ENCODE results near the gene DDX50. TPM values are rescaled to one million over a fixed set of nuclear protein-coding genes. Genes with fewer than 3 reads are reported as not detected.
"Not testable (repeated sequence)": the region's sequence is repeated elsewhere in the genome, so short reads cannot be mapped to it uniquely, and the experiment has no call there.

DDX50 gene, protein sequence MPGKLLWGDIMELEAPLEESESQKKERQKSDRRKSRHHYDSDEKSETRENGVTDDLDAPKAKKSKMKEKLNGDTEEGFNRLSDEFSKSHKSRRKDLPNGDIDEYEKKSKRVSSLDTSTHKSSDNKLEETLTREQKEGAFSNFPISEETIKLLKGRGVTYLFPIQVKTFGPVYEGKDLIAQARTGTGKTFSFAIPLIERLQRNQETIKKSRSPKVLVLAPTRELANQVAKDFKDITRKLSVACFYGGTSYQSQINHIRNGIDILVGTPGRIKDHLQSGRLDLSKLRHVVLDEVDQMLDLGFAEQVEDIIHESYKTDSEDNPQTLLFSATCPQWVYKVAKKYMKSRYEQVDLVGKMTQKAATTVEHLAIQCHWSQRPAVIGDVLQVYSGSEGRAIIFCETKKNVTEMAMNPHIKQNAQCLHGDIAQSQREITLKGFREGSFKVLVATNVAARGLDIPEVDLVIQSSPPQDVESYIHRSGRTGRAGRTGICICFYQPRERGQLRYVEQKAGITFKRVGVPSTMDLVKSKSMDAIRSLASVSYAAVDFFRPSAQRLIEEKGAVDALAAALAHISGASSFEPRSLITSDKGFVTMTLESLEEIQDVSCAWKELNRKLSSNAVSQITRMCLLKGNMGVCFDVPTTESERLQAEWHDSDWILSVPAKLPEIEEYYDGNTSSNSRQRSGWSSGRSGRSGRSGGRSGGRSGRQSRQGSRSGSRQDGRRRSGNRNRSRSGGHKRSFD
- total RNA-seq = 10 to 100 TPM; 17.5 to 17.9 TPM
- long read RNA-seq, transcript DDX50-201 (15 exons, 2,538 nt) = major isoform, 12 of 18 reads
- long read RNA-seq, partial matches to known transcripts = 0 of 18 reads
- long read RNA-seq, other reads (novel, unspliced or antisense) = 6 of 18 reads

DNA sequence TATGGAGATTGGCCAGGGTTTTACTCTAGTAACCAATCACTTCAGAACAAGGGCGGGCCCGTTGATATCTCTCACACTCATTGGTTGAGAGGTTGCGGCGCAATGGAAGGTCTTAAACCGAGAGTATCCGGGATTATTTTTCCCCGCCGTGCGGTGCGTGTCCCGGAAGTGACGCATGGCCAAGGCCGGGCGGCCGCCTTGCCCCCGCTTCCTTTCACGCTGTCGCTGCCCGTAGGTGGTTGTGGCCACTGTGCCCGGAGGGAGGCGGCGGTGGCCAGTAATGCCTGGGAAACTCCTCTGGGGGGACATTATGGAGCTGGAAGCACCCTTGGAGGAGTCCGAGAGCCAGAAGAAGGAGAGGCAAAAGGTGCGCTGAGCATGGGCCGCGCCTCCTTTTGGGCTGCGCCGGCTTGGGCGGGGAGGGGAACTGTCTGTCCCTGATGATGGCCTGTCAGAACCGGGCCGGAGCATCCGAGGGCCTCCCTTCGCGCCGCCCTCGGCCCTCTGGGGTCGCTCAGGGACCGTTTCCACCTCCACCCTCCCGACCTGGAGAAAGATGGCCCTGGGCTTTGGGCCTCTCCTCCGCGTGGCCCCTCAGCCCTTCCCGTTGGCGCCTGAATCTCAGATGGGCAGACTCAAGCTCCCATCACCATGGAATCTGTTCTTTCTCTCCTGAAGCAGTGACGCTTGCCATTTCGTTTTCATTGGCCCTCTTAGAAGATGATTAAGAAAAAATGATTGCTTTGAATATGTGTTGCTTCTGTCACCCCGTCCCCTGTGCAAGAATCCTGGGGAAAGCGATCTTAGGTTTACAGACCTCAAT is at the start of gene DDX50:
TSS of gene DDX50 (plus strand) at position 211 of the 823 bp plus-strand sequence. CDS start at position 281, 70 bp downstream.
- intact Hi-C loops (cut with DNase I, micrococcal nuclease) = no loop called here
- ATAC-seq (peak; percentile 93), DNase-seq (peak; percentile 97 to 98)

GRCh38 chr10:68856352-68856751 is 44.8 kb upstream of the DDX50 start:
- intact Hi-C loops (cut with DNase I, micrococcal nuclease) = no loop called here
- no peak for DNase-seq
- no peak for ATAC-seq

GRCh38 chr10:68857005-68857404 is 44.1 kb upstream of the DDX50 start:
- intact Hi-C loops (cut with DNase I, micrococcal nuclease) = no loop called here
- ATAC-seq (no peak), DNase-seq (no peak)

DNA sequence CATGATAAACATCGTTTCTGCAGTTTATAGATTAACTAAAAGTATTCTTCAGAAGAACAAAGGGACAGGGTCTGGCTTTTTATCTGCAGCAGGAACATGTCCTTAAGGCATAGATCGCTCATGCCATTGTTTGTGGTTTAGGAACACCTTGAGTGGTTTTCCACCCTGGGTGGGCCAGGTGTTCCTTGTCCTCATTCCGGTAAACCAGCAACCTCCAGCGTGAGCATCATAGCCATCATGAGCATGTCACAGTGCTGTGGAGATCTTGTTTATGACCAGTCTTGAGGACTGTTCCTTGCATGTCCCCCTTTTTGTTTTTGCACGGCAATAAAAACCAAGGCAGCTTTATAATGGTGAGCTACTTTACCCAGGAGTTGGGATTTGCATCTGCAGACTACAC is 39.9 kb upstream of the DDX50 start:
- ATAC-seq (no peak), DNase-seq (no peak)
- intact Hi-C loops (cut with DNase I, micrococcal nuclease) = no loop called here

GRCh38 chr10:68864611-68865010 is 36.5 kb upstream of the DDX50 start:
- no peak for ATAC-seq
- intact Hi-C loops (cut with DNase I, micrococcal nuclease) = no loop called here
- DNase-seq = no peak

GRCh38 chr10:68868173-68868572 is 32.9 kb upstream of the DDX50 start:
- intact Hi-C loops (cut with DNase I, micrococcal nuclease); ATAC-seq; DNase-seq: not testable (repeated sequence)

- intact Hi-C loops (cut with DNase I, micrococcal nuclease) = no loop called here
- DNase-seq = no peak
- ATAC-seq = no peak
Measured at GRCh38 chr10:68869623-68870022, 31.5 kb upstream of the DDX50 start.

DNA sequence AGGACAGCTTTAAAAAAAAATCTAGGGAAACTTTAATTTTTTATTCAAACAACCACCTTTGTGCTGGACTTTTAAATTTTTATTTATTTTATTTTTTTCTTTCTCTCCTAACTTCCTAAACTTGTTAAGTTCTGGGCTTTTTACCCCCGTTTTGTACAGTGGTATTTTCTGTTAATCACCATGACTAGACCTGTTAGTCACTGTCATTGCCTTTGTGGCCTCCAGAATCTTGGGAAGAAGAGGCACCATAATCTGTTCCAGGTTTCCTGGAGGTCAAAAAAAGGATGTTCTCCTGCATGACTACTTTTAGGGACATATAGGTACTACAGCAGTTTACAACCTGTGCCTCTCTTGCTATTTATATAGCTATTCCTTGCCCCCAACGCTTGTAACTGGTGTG is 31.1 kb upstream of the DDX50 start:
- intact Hi-C loops (cut with DNase I, micrococcal nuclease) = no loop called here
- no peak for ATAC-seq
- DNase-seq = no peak

DNA sequence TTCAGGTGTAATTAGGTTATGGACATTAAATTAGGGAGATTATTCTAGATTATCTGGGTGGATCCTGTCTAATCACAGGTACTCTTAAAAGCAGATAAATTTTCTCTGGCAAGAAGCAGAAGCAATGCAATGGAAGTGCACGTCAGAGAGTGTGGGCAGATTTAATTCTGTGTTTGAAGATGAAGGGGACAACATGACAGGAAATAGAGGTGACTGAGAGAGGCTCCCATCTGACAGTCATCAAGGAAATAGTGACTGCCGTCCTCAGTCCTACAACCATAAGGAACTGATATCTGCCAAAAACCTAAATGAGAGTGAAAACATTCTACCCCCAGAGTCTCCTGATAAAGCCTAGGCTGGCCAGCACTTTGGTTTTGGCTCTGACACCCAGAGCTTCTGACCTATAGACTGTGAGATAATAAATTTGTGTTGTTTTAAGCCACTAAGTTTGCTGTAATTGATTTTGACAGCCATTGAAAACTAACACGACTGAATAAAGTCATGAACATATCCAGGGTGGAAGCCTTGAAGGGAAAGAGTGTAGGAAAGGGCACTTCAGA is 30.5 kb upstream of the DDX50 start:
- intact Hi-C loops (cut with DNase I, micrococcal nuclease) = no loop called here
- DNase-seq = no peak
- ATAC-seq = peak; percentile 28

GRCh38 chr10:68871105-68871711 is 29.9 kb upstream of the DDX50 start:
- intact Hi-C loops (cut with DNase I, micrococcal nuclease) = no loop called here
- peak; percentile 71 for ATAC-seq
- peak in 1 of 2 donors; percentile 22 for DNase-seq

GRCh38 chr10:68871731-68872342 is 29.3 kb upstream of the DDX50 start:
- ATAC-seq (no peak), DNase-seq (no peak)
- intact Hi-C loops (cut with DNase I, micrococcal nuclease) = no loop called here

DNA sequence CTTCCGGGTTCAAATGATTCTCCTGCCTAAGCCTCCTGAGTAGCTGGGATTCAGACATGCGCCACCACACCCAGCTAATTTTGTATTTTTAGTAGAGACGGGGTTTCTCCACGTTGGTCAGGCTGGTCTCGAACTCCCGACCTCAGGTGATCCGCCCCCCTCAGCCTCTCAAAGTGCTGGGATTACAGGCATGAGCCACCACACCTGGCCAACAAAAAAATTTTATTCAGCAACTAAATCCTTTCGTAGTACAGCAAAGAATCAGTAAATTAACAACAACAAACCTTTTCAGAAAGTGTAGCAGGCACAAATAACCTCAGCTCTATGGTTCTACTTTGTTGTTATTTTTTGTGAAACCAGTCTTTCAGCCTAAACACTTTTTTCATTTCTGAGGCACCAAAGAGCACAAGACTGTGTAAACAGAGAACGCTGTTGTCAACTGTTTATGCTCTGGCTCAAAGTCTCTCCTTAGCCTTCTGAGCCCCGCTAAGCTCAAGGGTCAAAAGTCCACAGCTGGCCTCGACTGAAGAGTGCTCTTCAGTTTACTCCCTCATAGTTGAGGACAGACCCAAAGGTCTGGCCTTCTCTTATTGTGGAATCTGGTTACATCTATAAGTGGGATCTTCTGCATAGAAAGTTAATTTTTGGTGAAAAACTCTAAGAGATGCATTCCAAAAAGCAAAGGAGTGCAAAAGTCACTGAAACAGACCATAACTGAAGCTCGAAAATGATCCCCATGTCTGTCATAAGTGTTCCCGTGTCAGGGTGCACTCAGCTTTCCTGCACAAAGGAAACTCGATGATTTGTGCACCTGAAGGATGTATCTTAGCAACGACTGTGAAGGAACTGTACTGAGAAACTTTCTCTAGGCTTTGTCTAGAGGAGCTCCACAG is 24.6 kb upstream of the DDX50 start:
- intact Hi-C loops (cut with DNase I, micrococcal nuclease) = no loop called here
- ATAC-seq (peak; percentile 85), DNase-seq (peak; percentile 49 to 57)

DNA sequence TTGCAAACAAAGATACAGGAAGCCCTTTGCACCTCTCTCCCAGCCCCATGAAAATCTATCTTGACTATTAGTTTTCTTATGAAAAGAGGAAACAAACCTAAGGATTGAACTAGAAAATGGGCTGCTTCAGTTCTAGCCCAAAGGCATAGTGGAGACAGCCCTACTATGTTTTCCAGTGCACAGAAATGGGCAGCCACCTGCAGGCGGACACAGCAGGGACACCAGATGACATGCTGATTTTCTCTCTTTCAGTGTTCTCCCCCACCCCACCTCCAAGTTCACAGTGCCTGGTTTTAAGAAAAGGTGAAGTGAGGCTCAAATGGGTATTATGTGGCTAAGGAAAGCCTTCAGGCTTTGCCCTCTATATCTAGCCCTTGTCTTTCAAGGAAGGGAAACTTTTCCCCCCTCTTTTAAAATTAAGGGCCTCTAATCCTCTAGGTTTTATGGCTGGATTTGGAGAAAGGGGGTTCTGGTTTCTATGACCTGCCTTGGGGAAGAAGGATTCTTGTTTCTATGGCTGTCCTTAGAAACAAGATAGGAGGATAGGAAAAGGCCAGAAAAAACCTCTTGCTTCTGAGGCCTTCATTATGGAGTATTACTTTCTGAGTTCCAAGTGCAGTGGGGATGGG is 23.5 kb upstream of the DDX50 start:
- ATAC-seq (no peak), DNase-seq (no peak)
- intact Hi-C loops (cut with DNase I, micrococcal nuclease) = no loop called here

DNA sequence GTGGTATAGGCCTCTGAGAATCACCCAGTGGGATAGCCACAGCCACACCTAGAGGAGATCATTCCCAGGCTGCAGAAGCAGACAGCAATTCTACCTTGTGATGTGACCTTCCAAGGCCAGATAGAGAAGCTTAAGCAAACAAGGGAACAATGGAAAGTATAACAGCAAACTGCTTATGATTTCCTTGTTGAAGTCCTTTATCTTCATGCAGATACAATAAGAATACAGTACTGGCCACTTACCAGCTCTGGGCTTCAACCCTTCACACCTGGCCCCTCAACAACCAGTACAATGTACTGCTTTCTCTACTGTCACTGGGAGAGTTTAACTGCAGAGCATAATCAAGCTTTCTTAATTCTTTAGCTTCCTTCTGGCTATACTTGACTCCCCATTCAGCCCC is 22.6 kb upstream of the DDX50 start:
- intact Hi-C loops (cut with DNase I, micrococcal nuclease) = no loop called here
- ATAC-seq = peak; percentile 84

DNA sequence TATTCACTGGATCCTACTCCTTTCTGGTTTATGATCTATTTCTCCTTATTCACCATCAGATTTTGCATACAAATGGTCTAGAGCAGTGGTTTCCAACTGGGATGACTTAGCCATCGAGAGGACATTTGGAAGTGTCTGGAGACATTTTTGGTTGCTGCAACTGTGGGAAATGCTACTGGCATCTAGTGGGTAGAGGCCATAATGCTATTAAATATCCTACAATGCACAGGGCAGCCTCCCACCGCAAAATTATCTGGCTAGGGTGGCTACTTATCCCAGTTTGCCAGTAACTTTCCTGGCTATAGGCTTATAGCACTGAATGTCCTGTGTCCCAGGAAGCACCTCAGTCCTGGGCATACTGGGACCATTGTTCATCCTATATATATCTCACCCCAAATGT is 21.5 kb upstream of the DDX50 start:
- intact Hi-C loops (cut with DNase I, micrococcal nuclease) = no loop called here
- ATAC-seq = no peak

More for the DNA sequence above, 22.6 kb upstream of the DDX50 start:
- DNase-seq = no peak

GRCh38 chr10:68880181-68880580 is 20.9 kb upstream of the DDX50 start:
- intact Hi-C loops (cut with DNase I, micrococcal nuclease) = no loop called here
- ATAC-seq (no peak), DNase-seq (no peak)

More for the DNA sequence above, 21.5 kb upstream of the DDX50 start:
- DNase-seq = no peak

Measured in left colon (tissue), 2 donors.